ENCODE data around the gene PSMD14. TPM values are rescaled to one million over a fixed set of nuclear protein-coding genes. Genes with fewer than 3 reads are reported as not detected.

The PSMD14 gene
- polyA plus RNA-seq, 1 donor = 41.6 TPM

GRCh38 chr2:161382747-161383146 lies 74.5 kb downstream of the PSMD14 start:
- DNase-seq (ENCODE audit: low read depth) = no peak

GRCh38 chr2:161384864-161385263 lies 76.6 kb downstream of the PSMD14 start:
- no peak for DNase-seq (ENCODE audit: low read depth)

GRCh38 chr2:161386228-161386824 lies 78.1 kb downstream of the PSMD14 start:
- DNase-seq (ENCODE audit: low read depth) = no peak

- DNase-seq (ENCODE audit: low read depth) = no peak
Observed at GRCh38 chr2:161388146-161388779, 80.0 kb downstream of the PSMD14 start.

GRCh38 chr2:161391737-161392506 lies 83.7 kb downstream of the PSMD14 start:
- no peak for DNase-seq (ENCODE audit: low read depth)

- DNase-seq (ENCODE audit: low read depth) = no peak
Observed at GRCh38 chr2:161400076-161400475, 91.9 kb downstream of the PSMD14 start.

GRCh38 chr2:161402297-161402696 lies 94.1 kb downstream of the PSMD14 start:
- no peak for DNase-seq (ENCODE audit: low read depth)

- DNase-seq (ENCODE audit: low read depth) = no peak
Observed at GRCh38 chr2:161406316-161406715, 98.1 kb downstream of the PSMD14 start.

GRCh38 chr2:161407597-161407996 lies 99.4 kb downstream of the PSMD14 start:
- DNase-seq (ENCODE audit: low read depth) = no peak

- DNase-seq (ENCODE audit: low read depth) = no peak
Observed at GRCh38 chr2:161409308-161409907, 101.2 kb downstream of the PSMD14 start.

GRCh38 chr2:161412346-161412745 lies 104.1 kb downstream of the PSMD14 start:
- no peak for DNase-seq (ENCODE audit: low read depth)

GRCh38 chr2:161414042-161415033 lies 106.1 kb downstream of the PSMD14 start:
- no peak for DNase-seq (ENCODE audit: low read depth)

GRCh38 chr2:161415034-161415986 lies 107.1 kb downstream of the PSMD14 start:
- DNase-seq (ENCODE audit: low read depth) = no peak

- no peak for DNase-seq (ENCODE audit: low read depth)
Observed at GRCh38 chr2:161415987-161416707, 107.9 kb downstream of the PSMD14 start, which contains the start of gene TBR1. TSS of gene TBR1 (plus strand) at chr2:161416297. CDS start at chr2:161416411, 114 bp downstream.

- DNase-seq (ENCODE audit: low read depth) = no peak
Observed at GRCh38 chr2:161416708-161417437, 108.6 kb downstream of the PSMD14 start.

GRCh38 chr2:161417438-161418274 lies 109.4 kb downstream of the PSMD14 start:
- no peak for DNase-seq (ENCODE audit: low read depth)

- no peak for DNase-seq (ENCODE audit: low read depth)
Observed at GRCh38 chr2:161418275-161418714, 110.1 kb downstream of the PSMD14 start.
